AG04450 (cell line): ENCODE measurements around the gene FAM3A. TPM values are rescaled to one million over a fixed set of nuclear protein-coding genes. Genes with fewer than 3 reads are reported as not detected.

Experiments used
- CTCF ChIA-PET: fragments of 300-600, 350-600 bp; formaldehyde crosslinking; extraction: SDS; loops from one replicate; lab custom pipeline; 2022; ENCODE audit warnings: antibody characterized with exemption, inconsistent platforms; lab: Charles Lee
- POLR2A ChIA-PET: fragments of 350-600 bp; formaldehyde crosslinking; extraction: SDS; loops from one replicate; lab custom pipeline; 2021; ENCODE audit warnings: antibody characterized with exemption, inconsistent platforms; lab: Yijun Ruan, JAX
- DNase-seq: peaks from one replicate; pipeline ENCODE4 v3.0.0-alpha.2; 2011; ENCODE audit warnings: low read depth, low spot score
- H3K27ac ChIP-seq: one replicate; pipeline ENCODE4 v1.5.1; 2012; ENCODE audit warnings: low read depth, low read length, control low read depth
- H3K27me3 ChIP-seq: one replicate; pipeline ENCODE4 v1.6.0; 2012; ENCODE audit warnings: low read length; ENCODE audit not compliant: control insufficient read depth, insufficient read depth
- H3K4me3 ChIP-seq: 2 replicates; pipeline ENCODE4 v1.5.1; 2011; ENCODE audit warnings: mild to moderate bottlenecking, low read depth, low read length, control low read depth
- H3K9me3 ChIP-seq: 2 replicates; pipeline ENCODE4 v1.5.1; 2012; ENCODE audit warnings: low read length; ENCODE audit not compliant: control insufficient read depth, insufficient read depth
- CTCF ChIP-seq: IDR thresholded peaks from 2 replicates; pipeline ENCODE4 v1.5.1; 2011; ENCODE audit warnings: low read depth, low read length, control low read depth, inconsistent platforms
- polyA plus RNA-seq: library from polyadenylated mRNA; depleted of rRNA; stranded (reverse); fragments of >200 nt; gene quantifications from 2 replicates; pipeline ENCODE4 v1.2.3, GENCODE V29; 2011

Gene FAM3A
- polyA plus RNA-seq, 1 experiment = 15.5 TPM

- no peak for DNase-seq
- POLR2A ChIA-PET = no interaction called here
- Histone ChIP-seq H3K27me3 (no peaks in the 10 kb centered on the region), H3K9me3 (no peaks in the 10 kb centered on the region), H3K27ac (no peak overlapping the region), H3K4me3 (no peak overlapping the region)
- TF ChIP-seq CTCF = no peak
- CTCF ChIA-PET = no interaction called here
Observed at GRCh38 chrX:154462396-154462795, 53.6 kb downstream of the FAM3A start.

- TF ChIP-seq CTCF = no peak
- ChIA-PET CTCF (no interaction called here), POLR2A (no interaction called here)
- DNase-seq = no peak
- Histone ChIP-seq H3K4me3 (peak overlapping the region; percentile 75), H3K9me3 (no peaks in the 10 kb centered on the region), H3K27ac (no peak overlapping the region), H3K27me3 (no peaks in the 10 kb centered on the region)
Observed at GRCh38 chrX:154460326-154460725, 55.7 kb downstream of the FAM3A start.

- no peak for DNase-seq
- no peak for TF ChIP-seq CTCF
- ChIA-PET POLR2A (interaction anchor here (1.0 to 1.1 kb wide), 2 partner anchors 32 to 50 kb away, joined by 3 to 5 read pairs; no protein-coding TSS in a partner anchor), CTCF (interaction anchor here (0.7 kb wide), 1 partner anchor 15 kb away, joined by 3 read pairs; no protein-coding TSS in a partner anchor)
- Histone ChIP-seq H3K27me3 (no peaks in the 10 kb centered on the region), H3K27ac (no peak overlapping the region), H3K9me3 (no peaks in the 10 kb centered on the region), H3K4me3 (peak overlapping the region; percentile 75)
Observed at GRCh38 chrX:154459832-154460231, 56.2 kb downstream of the FAM3A start.

GRCh38 chrX:154458954-154459778 is 56.9 kb downstream of the FAM3A start:
- POLR2A ChIA-PET = interaction anchor here (1.0 to 1.5 kb wide), 5 partner anchors 28 to 50 kb away, joined by 3 to 6 read pairs (median 4); partner anchors contain the start of genes SLC10A3 and TAFAZZIN
- DNase-seq = no peak
- CTCF ChIA-PET = interaction anchor here (0.7 kb wide), 1 partner anchor 16 kb away, joined by 3 read pairs; no protein-coding TSS in a partner anchor

More at GRCh38 chrX:154458954-154459778, 56.9 kb downstream of the FAM3A start:
- H3K9me3 ChIP-seq = no peaks in the 10 kb centered on the region
- no peak for TF ChIP-seq CTCF
- H3K27ac ChIP-seq = no peak overlapping the region
- H3K27me3 ChIP-seq = no peaks in the 10 kb centered on the region
- peak overlapping the region; percentile 75 for H3K4me3 ChIP-seq
